ENCODE data around the gene HPS6.
A peak's percentile ranks its signal among the peaks of the same experiment; 100 is the strongest.

The HPS6 gene

DNA sequence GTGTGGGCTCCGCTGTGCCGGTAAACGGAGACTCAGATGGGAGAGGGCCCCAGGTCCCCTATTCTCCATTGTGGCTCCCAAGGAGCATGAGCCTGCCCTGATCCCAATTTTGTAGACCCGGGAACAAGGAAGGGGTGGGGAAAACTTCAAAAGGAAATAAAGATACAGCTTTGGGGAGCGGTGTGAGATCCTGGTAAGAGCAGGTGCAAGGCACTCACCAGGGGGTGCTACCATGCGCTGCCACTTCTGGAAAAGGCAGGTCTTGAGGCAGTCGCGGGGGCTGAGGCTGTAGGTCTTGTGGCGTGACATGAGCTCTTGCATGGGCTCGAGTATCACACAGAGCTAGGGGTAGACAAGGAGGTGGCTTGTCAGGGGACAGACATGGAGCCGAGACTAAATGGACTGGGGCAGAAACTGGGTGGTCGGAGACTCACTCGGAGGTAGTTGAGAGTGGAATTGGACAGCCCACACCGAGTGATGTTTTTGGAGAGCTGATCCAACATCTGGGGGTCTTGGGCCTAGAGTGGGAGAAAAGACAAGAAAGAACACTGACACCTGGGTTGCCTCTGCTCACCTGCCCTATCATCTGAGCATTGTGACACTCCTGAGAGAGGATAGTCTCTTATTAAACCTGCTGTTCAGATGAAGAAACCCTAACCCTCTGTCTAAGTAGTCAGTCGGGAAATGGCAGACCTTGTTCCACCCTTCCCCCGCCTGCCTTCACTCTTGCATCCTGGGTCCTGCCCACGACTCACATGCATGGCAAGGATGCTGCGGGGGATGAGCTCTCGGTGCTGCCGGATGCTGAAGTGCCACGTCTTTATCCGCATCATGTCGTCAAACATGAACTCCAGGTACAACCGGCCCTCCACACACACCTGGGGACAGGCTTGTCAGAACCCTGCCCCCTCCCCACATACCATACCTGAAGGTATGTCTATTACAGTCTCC lies 44.3 kb downstream of the HPS6 start:
- no peak for DNase-seq (ENCODE audit: low read depth)
- no peak overlapping the region for H3K4me3 ChIP-seq (ENCODE audit: control insufficient read depth, low read depth, low read length)
- TF ChIP-seq, protein P1, sequence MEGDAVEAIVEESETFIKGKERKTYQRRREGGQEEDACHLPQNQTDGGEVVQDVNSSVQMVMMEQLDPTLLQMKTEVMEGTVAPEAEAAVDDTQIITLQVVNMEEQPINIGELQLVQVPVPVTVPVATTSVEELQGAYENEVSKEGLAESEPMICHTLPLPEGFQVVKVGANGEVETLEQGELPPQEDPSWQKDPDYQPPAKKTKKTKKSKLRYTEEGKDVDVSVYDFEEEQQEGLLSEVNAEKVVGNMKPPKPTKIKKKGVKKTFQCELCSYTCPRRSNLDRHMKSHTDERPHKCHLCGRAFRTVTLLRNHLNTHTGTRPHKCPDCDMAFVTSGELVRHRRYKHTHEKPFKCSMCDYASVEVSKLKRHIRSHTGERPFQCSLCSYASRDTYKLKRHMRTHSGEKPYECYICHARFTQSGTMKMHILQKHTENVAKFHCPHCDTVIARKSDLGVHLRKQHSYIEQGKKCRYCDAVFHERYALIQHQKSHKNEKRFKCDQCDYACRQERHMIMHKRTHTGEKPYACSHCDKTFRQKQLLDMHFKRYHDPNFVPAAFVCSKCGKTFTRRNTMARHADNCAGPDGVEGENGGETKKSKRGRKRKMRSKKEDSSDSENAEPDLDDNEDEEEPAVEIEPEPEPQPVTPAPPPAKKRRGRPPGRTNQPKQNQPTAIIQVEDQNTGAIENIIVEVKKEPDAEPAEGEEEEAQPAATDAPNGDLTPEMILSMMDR (conservative IDR thresholded peaks at IDR 0.05; ENCODE audit: control insufficient read depth, insufficient read depth, low read depth, low read length) = no peak

DNA sequence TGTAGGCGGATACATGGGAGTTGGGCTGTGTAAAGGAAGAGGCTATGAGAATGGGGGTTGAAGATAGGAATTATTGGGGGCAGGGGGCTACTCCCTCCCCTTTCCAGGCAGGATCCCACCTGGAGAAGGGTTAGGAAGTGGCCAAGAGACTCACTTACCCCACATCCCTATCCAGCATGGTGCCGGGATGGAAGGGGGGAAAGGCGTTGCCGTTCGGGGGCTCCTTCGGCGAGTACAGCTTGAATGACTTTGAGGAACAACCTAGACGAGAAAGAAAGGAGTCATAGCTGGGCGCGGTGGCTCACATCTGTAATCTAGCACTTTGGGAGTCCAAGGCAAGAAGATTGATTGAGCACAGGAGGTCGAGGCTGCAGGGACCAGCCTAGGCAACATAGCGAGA lies 46.1 kb downstream of the HPS6 start:
- no peak for DNase-seq (ENCODE audit: low read depth)
- no peak overlapping the region for H3K4me3 ChIP-seq (ENCODE audit: control insufficient read depth, low read depth, low read length)
- TF ChIP-seq, protein P1 (conservative IDR thresholded peaks at IDR 0.05; ENCODE audit: control insufficient read depth, insufficient read depth, low read depth, low read length) = no peak

DNA sequence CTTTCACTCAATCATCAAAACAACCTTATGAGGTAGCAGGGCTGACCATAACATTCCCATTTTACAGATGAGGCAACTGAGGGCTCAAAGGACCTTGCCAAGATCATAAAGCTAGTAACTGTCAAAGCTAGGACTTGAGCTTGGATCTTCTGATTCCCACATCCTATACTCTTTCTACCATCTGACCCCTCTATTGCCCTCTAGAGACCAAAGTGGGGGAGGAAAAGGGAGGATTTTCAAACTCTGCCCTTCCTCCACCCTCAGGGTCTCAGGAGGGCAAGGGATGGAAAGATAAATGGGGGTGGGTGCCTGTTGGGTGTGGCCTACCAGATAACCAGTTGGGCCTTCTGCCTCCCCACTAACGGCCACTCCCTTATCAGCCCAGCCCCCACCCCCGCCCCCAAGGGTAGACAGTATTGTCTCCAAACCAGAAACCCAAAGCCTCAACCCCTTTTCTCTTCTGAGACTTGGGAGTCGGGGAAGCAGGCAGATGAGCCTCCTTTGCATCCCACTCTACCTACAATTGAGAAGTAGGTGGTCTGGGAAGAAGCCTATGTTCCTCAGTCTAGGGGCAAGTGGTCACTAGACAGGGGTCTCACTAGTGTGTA lies 47.2 kb downstream of the HPS6 start:
- TF ChIP-seq, protein P1 (conservative IDR thresholded peaks at IDR 0.05; ENCODE audit: control insufficient read depth, insufficient read depth, low read depth, low read length) = peak; percentile 24
- no peak overlapping the region for H3K4me3 ChIP-seq (ENCODE audit: control insufficient read depth, low read depth, low read length)
- no peak for DNase-seq (ENCODE audit: low read depth)

DNA sequence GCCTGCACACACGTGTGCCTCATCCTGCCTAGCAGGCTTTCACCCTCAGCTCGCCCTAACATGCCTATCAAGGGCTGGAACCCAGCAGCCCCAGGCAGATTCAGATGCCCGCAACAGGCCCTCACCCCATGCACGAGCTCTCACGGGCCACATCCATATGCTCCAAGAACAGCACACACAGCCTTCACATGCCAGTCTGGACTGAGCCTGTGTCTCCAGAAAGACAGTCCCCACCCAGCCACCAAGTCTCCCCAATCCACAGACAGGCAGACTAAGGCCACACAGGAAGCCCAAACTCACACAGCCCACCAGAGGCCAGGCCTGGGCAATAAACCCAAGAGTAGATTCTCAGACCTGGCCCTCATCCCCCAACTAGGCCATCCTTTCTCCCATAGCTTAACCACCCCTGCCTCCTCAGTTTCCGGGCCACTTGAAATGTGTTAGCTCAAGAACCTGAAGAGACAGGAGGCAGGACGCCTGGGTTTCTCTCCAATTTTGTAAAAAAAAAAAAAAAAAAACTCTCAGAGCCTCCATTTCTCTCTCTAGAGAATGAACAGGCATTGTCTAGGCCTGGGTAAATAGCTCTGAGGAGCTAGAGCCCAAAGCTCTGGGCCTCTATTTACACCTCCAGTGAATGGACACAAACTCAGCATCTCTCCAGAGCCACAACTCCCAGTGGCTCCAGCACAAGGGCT lies 48.3 kb downstream of the HPS6 start:
- no peak for DNase-seq (ENCODE audit: low read depth)
- H3K4me3 ChIP-seq (ENCODE audit: control insufficient read depth, low read depth, low read length) = peak overlapping the region; percentile 68
- TF ChIP-seq, protein P1 (conservative IDR thresholded peaks at IDR 0.05; ENCODE audit: control insufficient read depth, insufficient read depth, low read depth, low read length) = no peak

DNA sequence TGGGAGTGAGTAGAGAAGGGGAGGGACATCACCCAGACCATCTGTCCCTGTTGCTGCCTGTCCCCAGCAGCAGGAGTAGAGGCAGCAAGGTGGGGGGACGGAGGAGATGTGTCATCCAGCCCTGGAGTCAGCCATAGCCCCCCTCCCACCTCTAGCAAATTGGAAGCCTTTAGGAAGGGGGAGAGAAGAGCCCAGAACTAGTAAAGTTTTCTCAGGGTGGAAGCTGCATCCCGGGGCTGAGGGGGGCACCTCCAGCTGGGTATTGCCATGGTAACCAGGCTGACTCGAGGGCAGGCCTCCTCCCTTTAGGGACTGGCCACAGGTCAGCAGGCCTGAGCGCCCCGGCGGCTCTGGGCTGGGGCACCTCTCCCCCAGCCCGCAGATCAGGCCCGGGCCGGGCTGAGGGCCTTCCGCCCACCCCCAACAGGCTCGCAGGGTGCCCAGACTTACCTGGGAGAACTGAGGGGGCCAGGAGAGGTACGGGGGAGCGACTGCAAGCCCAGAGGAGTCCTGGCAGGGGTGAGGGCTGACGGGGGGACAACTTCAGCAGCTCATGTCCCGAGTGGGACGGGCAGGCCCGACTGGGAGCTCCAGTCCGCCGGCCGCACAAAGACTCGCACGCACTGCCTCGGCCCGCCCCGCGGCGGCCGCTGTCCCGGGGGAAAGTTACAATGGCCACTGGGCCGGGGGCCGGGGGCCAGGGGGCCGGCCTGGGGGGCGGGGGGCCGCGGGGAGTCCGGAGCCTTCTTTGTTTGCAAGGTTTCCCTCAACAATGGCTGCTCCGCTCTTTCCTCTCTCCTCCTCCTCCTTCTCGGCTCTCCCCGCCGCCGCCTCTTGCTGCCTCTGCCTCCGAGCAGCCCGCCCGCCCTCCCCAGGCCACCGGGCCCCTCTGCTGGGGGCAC lies 49.1 kb downstream of the HPS6 start:
- peak overlapping the region; percentile 68 for H3K4me3 ChIP-seq (ENCODE audit: control insufficient read depth, low read depth, low read length)
- DNase-seq (ENCODE audit: low read depth) = no peak
- TF ChIP-seq, protein P1 (conservative IDR thresholded peaks at IDR 0.05; ENCODE audit: control insufficient read depth, insufficient read depth, low read depth, low read length) = no peak
